Fibroblast of the aortic adventitia (primary cell): ENCODE results near the gene GRIP1. TPM values are rescaled to one million over a fixed set of nuclear protein-coding genes. Genes with fewer than 3 reads are reported as not detected.

Source experiments
- DNase-seq: peaks from one replicate; pipeline ENCODE4 v3.0.0-alpha.2; 2010; ENCODE audit warnings: low read depth
- H3K4me3 ChIP-seq: 2 replicates; pipeline ENCODE4 v1.5.1; 2011; ENCODE audit warnings: low read depth, mild to moderate bottlenecking, control low read depth, low read length, moderate library complexity
- total RNA-seq: library from RNA; depleted of rRNA; stranded (reverse); fragments of >200 nt; gene quantifications from 2 replicates; pipeline ENCODE4 v1.2.3, GENCODE V29; 2012; ENCODE audit warnings: low replicate concordance
- TF ChIP-seq, protein P1 (sequence below): IDR thresholded peaks from 2 replicates; pipeline ENCODE4 v1.5.1; 2011; ENCODE audit warnings: mild to moderate bottlenecking, low read length, control low read depth, inconsistent platforms; ENCODE audit not compliant: insufficient read depth

The GRIP1 gene
- total RNA-seq, 1 donor: 0.90 TPM

DNA sequence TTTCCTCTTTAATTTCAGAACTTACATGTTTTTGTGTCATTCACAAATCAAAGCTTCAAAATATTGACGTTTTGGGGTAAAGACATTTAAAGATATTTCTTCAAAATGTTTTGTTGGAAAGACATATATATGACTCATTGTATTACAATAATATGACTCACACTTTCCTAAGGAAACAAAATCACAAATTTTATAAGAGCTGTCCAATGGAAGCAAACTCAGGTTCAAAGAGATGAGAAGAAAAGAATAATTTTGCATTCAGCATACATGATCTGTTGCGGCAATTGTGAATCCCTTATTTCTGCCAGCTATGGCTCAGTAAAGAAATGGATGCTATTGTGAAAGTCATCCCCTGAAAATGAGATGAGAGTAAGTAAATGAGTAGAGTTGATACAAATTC is 82.7 kb downstream of the GRIP1 start:
- no peak overlapping the region for H3K4me3 ChIP-seq
- peak; percentile 19 for DNase-seq
- TF ChIP-seq, protein P1, sequence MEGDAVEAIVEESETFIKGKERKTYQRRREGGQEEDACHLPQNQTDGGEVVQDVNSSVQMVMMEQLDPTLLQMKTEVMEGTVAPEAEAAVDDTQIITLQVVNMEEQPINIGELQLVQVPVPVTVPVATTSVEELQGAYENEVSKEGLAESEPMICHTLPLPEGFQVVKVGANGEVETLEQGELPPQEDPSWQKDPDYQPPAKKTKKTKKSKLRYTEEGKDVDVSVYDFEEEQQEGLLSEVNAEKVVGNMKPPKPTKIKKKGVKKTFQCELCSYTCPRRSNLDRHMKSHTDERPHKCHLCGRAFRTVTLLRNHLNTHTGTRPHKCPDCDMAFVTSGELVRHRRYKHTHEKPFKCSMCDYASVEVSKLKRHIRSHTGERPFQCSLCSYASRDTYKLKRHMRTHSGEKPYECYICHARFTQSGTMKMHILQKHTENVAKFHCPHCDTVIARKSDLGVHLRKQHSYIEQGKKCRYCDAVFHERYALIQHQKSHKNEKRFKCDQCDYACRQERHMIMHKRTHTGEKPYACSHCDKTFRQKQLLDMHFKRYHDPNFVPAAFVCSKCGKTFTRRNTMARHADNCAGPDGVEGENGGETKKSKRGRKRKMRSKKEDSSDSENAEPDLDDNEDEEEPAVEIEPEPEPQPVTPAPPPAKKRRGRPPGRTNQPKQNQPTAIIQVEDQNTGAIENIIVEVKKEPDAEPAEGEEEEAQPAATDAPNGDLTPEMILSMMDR: no peak

DNA sequence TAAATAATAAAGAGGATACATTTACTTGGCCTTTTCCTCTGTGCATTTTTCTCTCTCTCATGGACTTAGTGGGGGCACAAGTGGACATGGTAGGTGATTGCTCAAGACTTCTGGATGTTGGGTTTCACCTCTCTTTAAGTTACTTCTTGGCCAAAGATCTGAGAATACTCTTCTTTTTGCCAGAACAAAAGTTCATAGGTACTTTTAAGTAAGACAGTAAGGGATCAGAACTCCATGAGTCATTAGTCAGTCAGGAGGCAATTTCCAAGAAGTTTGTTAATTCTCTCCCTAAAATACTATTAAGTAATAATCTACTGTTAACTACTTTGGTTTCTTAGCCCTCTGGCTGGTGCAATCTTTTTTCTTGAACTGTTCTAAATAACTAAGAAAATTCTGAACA is 84.2 kb downstream of the GRIP1 start:
- DNase-seq: no peak
- no peak overlapping the region for H3K4me3 ChIP-seq
- TF ChIP-seq, protein P1: no peak

DNA sequence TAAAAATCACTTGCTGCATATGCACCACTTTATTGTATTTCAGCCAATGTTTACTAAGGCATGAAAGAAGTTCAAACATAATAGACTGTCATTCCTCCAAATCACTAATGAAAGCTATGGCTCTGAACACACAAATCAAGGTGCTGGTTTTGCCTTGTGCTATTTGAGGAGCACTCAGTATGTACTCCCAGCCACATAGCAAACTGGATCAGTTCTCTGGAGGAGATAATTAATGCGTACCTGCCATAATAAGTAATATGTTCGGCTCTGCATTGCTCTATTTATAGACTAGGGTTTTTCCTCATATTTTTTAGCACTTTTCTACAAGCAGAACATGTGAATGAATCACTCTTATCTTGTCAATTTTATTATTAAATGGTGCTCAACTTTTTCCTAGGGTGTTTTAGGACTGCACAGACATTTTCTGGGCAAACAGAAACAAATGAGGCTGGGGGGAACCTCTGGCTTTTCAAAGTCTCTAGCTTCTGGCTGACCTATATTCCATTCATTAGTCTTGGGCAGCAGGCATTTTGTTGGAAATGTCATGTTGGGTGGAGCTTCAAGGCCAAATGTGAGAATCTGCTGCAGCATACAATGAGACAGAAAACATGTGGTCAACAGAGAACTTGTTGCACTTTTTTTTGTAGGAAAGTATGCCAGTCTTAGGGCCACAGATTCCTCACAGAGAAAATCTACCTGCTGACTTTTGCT is 88.4 kb downstream of the GRIP1 start:
- no peak overlapping the region for H3K4me3 ChIP-seq
- TF ChIP-seq, protein P1: no peak
- DNase-seq: no peak

DNA sequence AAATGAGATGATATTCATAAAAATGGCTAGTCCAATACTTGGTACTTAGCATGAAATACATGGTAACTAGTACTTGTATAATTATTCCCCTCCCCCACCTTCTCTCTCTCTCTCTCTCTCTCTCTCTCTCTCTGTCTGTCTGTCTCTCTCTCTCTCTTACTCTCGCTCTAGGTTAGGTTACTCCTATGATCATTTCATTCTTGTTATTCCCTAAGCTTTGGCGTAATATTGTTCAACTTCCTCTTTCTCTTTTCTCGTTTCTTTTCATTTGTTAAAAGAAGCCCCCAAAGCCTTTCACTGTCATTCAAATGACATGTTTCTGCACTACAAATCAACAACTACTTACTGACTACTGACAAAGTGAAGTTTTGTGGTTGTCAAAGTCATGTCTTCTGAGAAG is 89.8 kb downstream of the GRIP1 start:
- H3K4me3 ChIP-seq: no peak overlapping the region
- TF ChIP-seq, protein P1: no peak
- DNase-seq: no peak

DNA sequence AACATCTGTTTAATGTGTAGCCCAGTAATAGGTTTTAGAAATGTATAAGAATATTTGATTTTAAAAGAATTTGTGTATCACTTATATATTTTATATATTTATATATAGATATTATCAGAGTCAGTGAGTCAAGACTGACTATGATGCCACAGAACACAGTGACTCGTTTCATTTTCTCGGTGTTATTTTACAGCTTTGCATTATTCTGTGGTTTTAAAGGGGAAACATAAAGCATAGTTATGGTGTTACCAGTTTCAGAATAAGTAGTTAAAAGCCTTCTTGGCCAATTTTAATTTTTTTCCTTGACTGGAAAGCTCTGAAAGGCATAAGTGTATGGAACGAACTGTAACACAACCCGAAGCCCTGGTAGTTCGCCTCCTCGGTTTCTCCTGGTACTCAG is 91.0 kb downstream of the GRIP1 start:
- no peak for DNase-seq
- TF ChIP-seq, protein P1: no peak

DNA sequence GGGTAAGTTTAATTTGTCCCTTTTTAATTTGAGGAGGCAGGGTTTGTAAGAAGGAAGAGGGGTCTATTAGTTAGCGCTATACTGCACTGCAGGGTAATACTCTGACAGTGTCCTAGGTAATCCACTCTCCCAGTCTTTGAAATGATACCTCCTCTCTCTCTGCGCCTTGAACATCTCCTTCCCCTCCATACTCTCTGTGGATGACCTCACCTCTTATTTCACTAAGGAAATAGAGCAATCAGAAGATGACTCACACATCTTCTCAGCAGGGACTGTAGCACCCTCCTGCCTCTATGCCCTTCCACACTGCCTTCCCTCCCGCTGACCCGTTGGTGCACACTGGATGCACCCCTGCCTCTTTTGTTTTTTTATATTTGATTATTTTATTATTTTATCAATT is 94.2 kb downstream of the GRIP1 start:
- DNase-seq: no peak
- TF ChIP-seq, protein P1: no peak
- H3K4me3 ChIP-seq: no peak overlapping the region

More for the DNA sequence above, 91.0 kb downstream of the GRIP1 start:
- H3K4me3 ChIP-seq: no peak overlapping the region

DNA sequence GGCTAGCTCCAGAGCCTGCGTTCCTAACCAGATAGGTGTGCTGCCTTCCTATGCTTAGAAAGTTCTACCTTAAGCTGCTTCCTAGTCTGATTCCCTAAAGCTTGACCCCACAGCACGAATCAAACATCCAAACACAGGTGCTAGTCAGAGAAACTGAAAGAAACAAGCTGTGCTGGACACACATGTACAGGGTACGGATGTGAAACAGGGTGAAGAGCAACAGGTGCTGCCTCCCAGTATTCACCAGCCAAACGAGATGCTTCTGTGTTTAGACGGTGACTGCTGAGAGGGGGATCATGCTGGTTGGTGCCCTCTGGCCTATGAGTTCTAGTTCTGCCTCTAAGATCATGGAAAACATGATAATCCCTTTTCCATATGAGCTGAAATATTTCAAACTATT is 105.3 kb downstream of the GRIP1 start:
- TF ChIP-seq, protein P1: no peak
- DNase-seq: no peak
- no peak overlapping the region for H3K4me3 ChIP-seq
